GM06990 (cell line): Measurements from ENCODE around the gene TTYH2.

ENCODE experiments used
- DNase-seq: peaks from one replicate; pipeline ENCODE4 v3.0.0-alpha.2; 2011; ENCODE audit not compliant: insufficient read length; ENCODE audit errors: extremely low read depth
- H3K27me3 ChIP-seq: replicated peaks from 2 replicates; pipeline ENCODE4 v1.6.0; 2011; ENCODE audit warnings: low read length; ENCODE audit not compliant: control insufficient read depth, insufficient read depth
- H3K36me3 ChIP-seq: 2 replicates; pipeline ENCODE4 v1.5.1; 2011; ENCODE audit warnings: low read length; ENCODE audit not compliant: control insufficient read depth, insufficient read depth
- H3K4me3 ChIP-seq: replicated peaks from 2 replicates; pipeline ENCODE4 v1.5.1; 2011; ENCODE audit warnings: low read depth, mild to moderate bottlenecking, control low read depth, low read length
- CTCF ChIP-seq: IDR thresholded peaks from 2 replicates; pipeline ENCODE4 v1.5.1; 2011; ENCODE audit warnings: low read length, control low read depth, mild to moderate bottlenecking, inconsistent platforms; ENCODE audit not compliant: insufficient read depth, poor library complexity, severe bottlenecking

TTYH2 gene

GRCh38 chr17:74235911-74236371, 22.6 kb downstream of the TTYH2 start:
- H3K4me3 ChIP-seq, result no peak overlapping the region
- H3K36me3 ChIP-seq, result no peaks in the 10 kb centered on the region
- TF ChIP-seq CTCF, result no peak
- no peak for DNase-seq
- H3K27me3 ChIP-seq, result no peaks in the 10 kb centered on the region

- no peaks in the 10 kb centered on the region for H3K36me3 ChIP-seq
- no peaks in the 10 kb centered on the region for H3K27me3 ChIP-seq
- no peak for TF ChIP-seq CTCF
- H3K4me3 ChIP-seq, result no peak overlapping the region
- no peak for DNase-seq
Measured at GRCh38 chr17:74237321-74237720, 23.9 kb downstream of the TTYH2 start.

GRCh38 chr17:74239172-74239571, 25.8 kb downstream of the TTYH2 start:
- no peak overlapping the region for H3K4me3 ChIP-seq
- TF ChIP-seq CTCF, result no peak
- no peaks in the 10 kb centered on the region for H3K27me3 ChIP-seq
- DNase-seq, result no peak
- no peaks in the 10 kb centered on the region for H3K36me3 ChIP-seq

GRCh38 chr17:74240618-74241205, 27.3 kb downstream of the TTYH2 start:
- no peak for DNase-seq
- TF ChIP-seq CTCF, result no peak
- H3K4me3 ChIP-seq, result no peak overlapping the region
- H3K36me3 ChIP-seq, result no peaks in the 10 kb centered on the region
- no peaks in the 10 kb centered on the region for H3K27me3 ChIP-seq

- no peak for TF ChIP-seq CTCF
Measured at GRCh38 chr17:74241431-74241830, 28.1 kb downstream of the TTYH2 start.

GRCh38 chr17:74241847-74242246, 28.5 kb downstream of the TTYH2 start:
- DNase-seq, result no peak
- TF ChIP-seq CTCF, result no peak
- Histone ChIP-seq H3K27me3 (no peaks in the 10 kb centered on the region), H3K36me3 (no peaks in the 10 kb centered on the region), H3K4me3 (no peak overlapping the region)

More at GRCh38 chr17:74241431-74241830, 28.1 kb downstream of the TTYH2 start:
- no peak for DNase-seq
- no peaks in the 10 kb centered on the region for H3K36me3 ChIP-seq
- H3K27me3 ChIP-seq, result no peaks in the 10 kb centered on the region
- H3K4me3 ChIP-seq, result no peak overlapping the region
